Ovary (tissue), 9 donors: ENCODE results near the gene RRAS2. TPM values are rescaled to one million over a fixed set of nuclear protein-coding genes. Genes with fewer than 3 reads are reported as not detected.

Experiments
- DNase-seq, 5 donors: peaks; one replicate each; pipeline ENCODE4 v3.0.0-alpha.2; 2019 to 2020
- H3K27ac ChIP-seq, 2 donors: fragments of 200-600 bp; one replicate each; pipeline versions ENCODE4 v1.5.1 to v1.8.0; 2019 to 2022
- H3K27me3 ChIP-seq: fragments of 200-600 bp; one replicate; pipeline ENCODE4 v1.8.0; 2022
- H3K36me3 ChIP-seq: fragments of 200-600 bp; sonication (generic); one replicate; pipeline ENCODE4 v1.5.1; 2019
- H3K4me1 ChIP-seq: one replicate; pipeline ENCODE4 v1.8.1; 2013; ENCODE audit warnings: mild to moderate bottlenecking, moderate library complexity; ENCODE audit not compliant: insufficient read depth
- H3K4me3 ChIP-seq: fragments of 200-600 bp; sonication (generic); one replicate; pipeline ENCODE4 v1.5.1; 2017
- H3K9me3 ChIP-seq, 2 donors: fragments of 200-600 bp in 1 of 2; sonication (generic) in 1 of 2; one replicate each; pipeline versions ENCODE4 v1.5.1 to v1.8.1; 2013 to 2019; ENCODE audit warnings: mild to moderate bottlenecking in 1 of 2, moderate library complexity in 1 of 2
- CTCF ChIP-seq, 3 donors: fragments of 450-650 bp in 2 of 3; fragments of 200-600 bp in 1 of 3; IDR thresholded peaks; one replicate each; pipeline versions ENCODE4 v1.5.1 to v1.8.0; 2016 to 2022; ENCODE audit warnings: antibody characterized with exemption in 3 of 3, mild to moderate bottlenecking in 1 of 3
- EP300 ChIP-seq: sonication (generic); formaldehyde crosslinking; IDR thresholded peaks from one replicate; pipeline ENCODE4 v1.6.1; 2017; ENCODE audit warnings: antibody characterized with exemption
- POLR2A ChIP-seq: fragments of 450-650 bp; IDR thresholded peaks from one replicate; pipeline ENCODE4 v1.6.1; 2017; ENCODE audit warnings: antibody characterized with exemption, mild to moderate bottlenecking, moderate library complexity
- WGBS, 3 donors: extraction: QIAGEN DNeasy Blood & Tissue Kit in 1 of 3; methylation state at CpG; one replicate each; pipeline versions ENCODE4 v1.1.5 to v1.1.7; 2013 to 2017; 5-methylcytosine and 5-hydroxymethylcytosine counted together
- intact Hi-C, 4 donors: fragments of 100-400 bp; cut with DNase I; formaldehyde crosslinking; loops; one replicate each; pipeline versions ENCODE4 v1.11.0 to v1.15.1; 2022 to 2023
- polyA plus RNA-seq, 2 donors: library from polyadenylated mRNA; stranded (reverse); fragments of 200-250 nt in 1 of 2; fragments of 350-450 nt in 1 of 2; fragmentation: Illumina TruSeq in 1 of 2; extraction: RNeasy Lipid Tissue Mini Kit (QIAGEN cat#74804) in 1 of 2; gene quantifications; one replicate each; pipeline ENCODE4 v1.2.3, GENCODE V29; 2013 to 2014
- total RNA-seq, 7 donors: library from RNA; depleted of rRNA in 2 of 7; stranded (reverse); fragments of >200 nt in 2 of 7; fragmentation: NEBNext Ultra II Directional in 3 of 7; extraction: Animal tissue kit (Norgen Biotek cat#: 25700) in 3 of 7; gene quantifications; one replicate each; pipeline versions ENCODE4 v1.1.0 to v1.2.4, GENCODE V29; 2016 to 2023
- donor health status: DM: no; HTN: no; CAD: no; lungs with moderate emphysema.
- donor health status: DM: no; HTN: no; CAD: no.
- donor health status: Bipolar disorder and iron deficiency.
- donor health status: DM: yes; HTN: yes; CAD: no.
- donor health status: DM: no; HTN: no; CAD: no.
- donor health status: DM: yes; HTN: yes; CAD: no.

Gene RRAS2
- total and polyA plus RNA-seq, 9 donors, result 25.7 to 45.2 (median 34.8) TPM

DNA sequence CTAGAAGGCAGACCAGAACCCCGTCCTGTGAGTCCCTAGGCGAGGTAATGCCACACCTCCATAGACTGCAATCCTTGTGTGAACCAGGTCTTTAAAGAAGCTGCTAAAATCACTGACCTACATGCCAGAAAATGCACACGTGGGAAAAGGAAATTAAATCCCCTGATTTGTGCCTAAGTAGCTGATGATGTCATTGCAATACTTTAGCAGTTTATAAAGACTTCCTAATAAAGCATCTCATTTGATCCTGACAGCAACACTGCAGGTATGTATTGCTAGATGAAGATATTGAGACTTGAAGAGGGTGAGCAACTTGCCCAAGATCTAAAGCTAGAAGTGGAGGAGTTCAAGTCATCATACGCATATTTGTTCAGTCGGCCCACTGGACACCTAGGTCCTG is 107.2 kb downstream of the RRAS2 start:
- Histone ChIP-seq H3K36me3 (no peaks in the 10 kb centered on the region), H3K27me3 (no peaks in the 10 kb centered on the region), H3K4me3 (no peak overlapping the region), H3K27ac (no peak overlapping the region), H3K9me3 (no peaks in the 10 kb centered on the region), H3K4me1 (peaks cover 6% of the 10 kb centered on the region)
- 77 to 87% (median 82%) methylated on average over 5 of the region's 5 CpGs for WGBS, 3 donors
- no peak for DNase-seq
- intact Hi-C loops, result no loop called here
- no peak for TF ChIP-seq CTCF (IDR thresholded peaks at IDR 0.05)
- TF ChIP-seq POLR2A, result no peak
- no peak for TF ChIP-seq EP300

- Histone ChIP-seq H3K4me1 (peaks cover 6% of the 10 kb centered on the region), H3K36me3 (no peaks in the 10 kb centered on the region), H3K4me3 (no peak overlapping the region), H3K27me3 (no peaks in the 10 kb centered on the region), H3K27ac (no peak overlapping the region), H3K9me3 (no peaks in the 10 kb centered on the region)
- WGBS, 3 donors, result 34 to 41% (median 35%) methylated on average over 10 of the region's 10 CpGs
- TF ChIP-seq POLR2A (no peak), CTCF (IDR thresholded peaks at IDR 0.05) (peak; percentile 56 to 89 (median 87))
- intact Hi-C loops, result loop anchor here (2.0 to 10.0 kb wide), 4 partner anchors 291 to 475 kb away; no protein-coding TSS in a partner anchor
- DNase-seq, result peak; percentile 38 to 75 (median 72)
These were observed 109.6 kb downstream of the RRAS2 start for GRCh38 chr11:14249121-14249963.

GRCh38 chr11:14248580-14248981 is 110.4 kb downstream of the RRAS2 start:
- no peak overlapping the region for H3K27ac ChIP-seq
- H3K4me1 ChIP-seq, result peaks cover 4% of the 10 kb centered on the region
- intact Hi-C loops, result loop anchor here (2.0 to 10.0 kb wide), 4 partner anchors 290 to 474 kb away; no protein-coding TSS in a partner anchor
- WGBS, 3 donors, result 37 to 47% (median 40%) methylated on average over 5 of the region's 5 CpGs
- H3K9me3 ChIP-seq, result no peaks in the 10 kb centered on the region
- no peak for DNase-seq
- no peak overlapping the region for H3K4me3 ChIP-seq
- H3K36me3 ChIP-seq, result no peaks in the 10 kb centered on the region
- TF ChIP-seq POLR2A, result no peak
- TF ChIP-seq EP300, result no peak
- TF ChIP-seq CTCF (IDR thresholded peaks at IDR 0.05), result no peak
- no peaks in the 10 kb centered on the region for H3K27me3 ChIP-seq

DNA sequence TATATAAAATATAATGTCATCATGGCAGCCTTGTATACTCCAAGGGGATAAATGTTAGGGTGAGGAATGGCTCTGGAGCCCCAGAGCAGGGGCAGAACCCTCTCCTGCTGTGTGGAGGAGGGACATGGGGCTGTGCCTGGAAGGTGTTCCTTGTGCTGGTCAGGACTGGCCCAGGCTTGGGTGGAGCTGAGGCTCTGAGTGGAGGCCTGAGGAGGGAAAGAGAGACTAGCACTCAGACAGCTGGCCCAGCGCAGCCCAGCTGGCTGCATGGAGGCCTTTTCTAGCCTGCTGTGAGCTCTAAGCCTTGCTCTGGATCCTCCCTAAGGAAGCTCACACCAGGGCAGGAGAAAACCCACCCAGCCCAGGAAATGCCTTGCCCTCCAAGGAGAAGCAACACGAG is 113.5 kb downstream of the RRAS2 start:
- WGBS, 3 donors, result 85 to 93% (median 89%) methylated on average over 2 of the region's 2 CpGs
- intact Hi-C loops, result loop anchor here in 2 of 4 donors (5.0 to 10.0 kb wide), 2 partner anchors 288 to 471 kb away; no protein-coding TSS in a partner anchor
- no peaks in the 10 kb centered on the region for H3K36me3 ChIP-seq

More for the DNA sequence above, 113.5 kb downstream of the RRAS2 start:
- no peak for DNase-seq
- Histone ChIP-seq H3K9me3 (no peaks in the 10 kb centered on the region), H3K27ac (no peak overlapping the region), H3K4me3 (no peak overlapping the region), H3K27me3 (no peaks in the 10 kb centered on the region), H3K4me1 (no peaks in the 10 kb centered on the region)
- no peak for TF ChIP-seq POLR2A
- no peak for TF ChIP-seq EP300
- TF ChIP-seq CTCF (IDR thresholded peaks at IDR 0.05), result no peak
